Thyroid gland (tissue), 4 donors: Measurements from ENCODE around the gene LANCL1. TPM values are rescaled to one million over a fixed set of nuclear protein-coding genes. Genes with fewer than 3 reads are reported as not detected.
"Not testable (repeated sequence)": the region's sequence is repeated elsewhere in the genome, so short reads cannot be mapped to it uniquely, and the experiment has no call there.

Experiments
- DNase-seq, 2 donors: peaks; one replicate each; pipeline ENCODE4 v3.0.0-alpha.2; 2019
- H3K27ac ChIP-seq, 3 donors: fragments of 200-600 bp; sonication (generic); 1 replicate in 2 of 3; 2 replicates in 1 of 3; pipeline ENCODE4 v1.5.1; 2016 to 2019; ENCODE audit warnings: mild to moderate bottlenecking in 1 of 3, moderate library complexity in 1 of 3
- H3K27me3 ChIP-seq: fragments of 200-600 bp; sonication (generic); one replicate; pipeline ENCODE4 v1.5.1; 2019
- H3K36me3 ChIP-seq, 2 donors: fragments of 200-600 bp; sonication (generic); one replicate each; pipeline ENCODE4 v1.5.1; 2016 to 2019
- H3K4me1 ChIP-seq, 2 donors: fragments of 200-600 bp; sonication (generic); one replicate each; pipeline ENCODE4 v1.5.1; 2017 to 2019
- H3K4me3 ChIP-seq, 3 donors: fragments of 200-600 bp; sonication (generic); replicated peaks in 1 of 3; 1 replicate in 2 of 3; 2 replicates in 1 of 3; pipeline ENCODE4 v1.5.1; 2016; ENCODE audit warnings: mild to moderate bottlenecking in 1 of 3
- H3K9me3 ChIP-seq: fragments of 200-600 bp; sonication (generic); one replicate; pipeline ENCODE4 v1.5.1; 2017
- POLR2A ChIP-seq, 2 donors: fragments of 450-650 bp; IDR thresholded peaks; one replicate each; pipeline ENCODE4 v1.6.1; 2017; ENCODE audit warnings: antibody characterized with exemption in 2 of 2, mild to moderate bottlenecking in 2 of 2, moderate library complexity in 1 of 2
- WGBS, 2 donors: methylation state at CpG; one replicate each; pipeline ENCODE4 v1.1.5; 2017; 5-methylcytosine and 5-hydroxymethylcytosine counted together
- intact Hi-C: fragments of 100-400 bp; cut with DNase I; formaldehyde crosslinking; loops from one replicate; pipeline ENCODE4 v1.15.1; 2023
- total RNA-seq, 4 donors: library from RNA; depleted of rRNA; stranded (reverse); fragments of >200 nt; gene quantifications; one replicate each; pipeline ENCODE4 v1.2.3, GENCODE V29; 2016
- TF ChIP-seq, protein P1 (sequence below), 6 experiments: fragments of 200-600 bp in 3 of 6; fragments of 450-650 bp in 3 of 6; sonication (generic) in 3 of 6; IDR thresholded peaks; one replicate each; pipeline ENCODE4 v1.5.1; 2016 to 2019; ENCODE audit warnings: antibody characterized with exemption in 6 of 6, mild to moderate bottlenecking in 2 of 6, inconsistent platforms in 1 of 6, moderate library complexity in 1 of 6

Gene LANCL1
- total RNA-seq, 4 donors from 2014 or later, result 30.7 to 33.2 (median 32.0) TPM

DNA sequence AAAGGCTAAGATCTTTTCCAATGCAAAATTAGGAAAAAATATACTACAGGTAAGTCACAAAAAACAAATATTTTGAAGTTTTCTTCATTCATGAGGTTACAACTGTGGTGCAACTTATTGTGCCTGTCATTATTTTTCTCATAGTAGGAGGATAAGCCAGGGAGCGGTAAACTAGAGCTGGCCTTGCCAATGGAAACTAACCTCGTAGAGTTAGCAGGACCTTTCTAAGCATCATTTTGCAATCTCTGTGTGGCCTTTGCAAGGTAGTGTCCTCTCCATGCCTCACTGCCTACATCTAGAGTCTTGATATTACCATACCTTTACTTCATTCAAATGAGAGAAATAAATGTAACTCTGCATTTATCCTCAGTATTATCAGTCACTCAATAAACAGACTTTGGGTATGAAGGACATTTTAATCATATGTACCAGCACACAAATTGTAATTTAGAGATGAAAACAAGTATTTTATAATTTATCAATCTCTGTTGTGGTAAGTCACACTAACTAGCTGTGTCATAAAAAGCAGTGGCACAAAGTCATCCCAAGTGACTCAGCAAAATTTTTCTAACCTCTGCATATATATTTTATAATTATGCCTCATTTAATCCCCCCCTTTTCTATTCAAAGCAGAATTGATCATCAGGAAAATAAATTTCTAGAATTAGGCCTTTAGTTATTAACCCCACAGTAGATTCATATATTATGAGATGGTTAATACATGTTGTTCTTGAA, 47.0 kb downstream of the LANCL1 start:
- H3K9me3 ChIP-seq, result no peaks in the 10 kb centered on the region
- H3K27ac ChIP-seq, result no peak overlapping the region
- no peak overlapping the region for H3K4me3 ChIP-seq
- no peaks in the 10 kb centered on the region for H3K27me3 ChIP-seq
- no peaks in the 10 kb centered on the region for H3K4me1 ChIP-seq
- H3K36me3 ChIP-seq, result peaks cover 11 to 17% of the 10 kb centered on the region in 2 donors
- 79 to 87% methylated on average over 2 of the region's 2 CpGs for WGBS, 2 donors
- DNase-seq, result no peak
- TF ChIP-seq, protein P1, sequence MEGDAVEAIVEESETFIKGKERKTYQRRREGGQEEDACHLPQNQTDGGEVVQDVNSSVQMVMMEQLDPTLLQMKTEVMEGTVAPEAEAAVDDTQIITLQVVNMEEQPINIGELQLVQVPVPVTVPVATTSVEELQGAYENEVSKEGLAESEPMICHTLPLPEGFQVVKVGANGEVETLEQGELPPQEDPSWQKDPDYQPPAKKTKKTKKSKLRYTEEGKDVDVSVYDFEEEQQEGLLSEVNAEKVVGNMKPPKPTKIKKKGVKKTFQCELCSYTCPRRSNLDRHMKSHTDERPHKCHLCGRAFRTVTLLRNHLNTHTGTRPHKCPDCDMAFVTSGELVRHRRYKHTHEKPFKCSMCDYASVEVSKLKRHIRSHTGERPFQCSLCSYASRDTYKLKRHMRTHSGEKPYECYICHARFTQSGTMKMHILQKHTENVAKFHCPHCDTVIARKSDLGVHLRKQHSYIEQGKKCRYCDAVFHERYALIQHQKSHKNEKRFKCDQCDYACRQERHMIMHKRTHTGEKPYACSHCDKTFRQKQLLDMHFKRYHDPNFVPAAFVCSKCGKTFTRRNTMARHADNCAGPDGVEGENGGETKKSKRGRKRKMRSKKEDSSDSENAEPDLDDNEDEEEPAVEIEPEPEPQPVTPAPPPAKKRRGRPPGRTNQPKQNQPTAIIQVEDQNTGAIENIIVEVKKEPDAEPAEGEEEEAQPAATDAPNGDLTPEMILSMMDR (IDR thresholded peaks at IDR 0.05), result no peak
- TF ChIP-seq POLR2A (IDR thresholded peaks at IDR 0.05), result no peak
- intact Hi-C loops, result no loop called here

DNA sequence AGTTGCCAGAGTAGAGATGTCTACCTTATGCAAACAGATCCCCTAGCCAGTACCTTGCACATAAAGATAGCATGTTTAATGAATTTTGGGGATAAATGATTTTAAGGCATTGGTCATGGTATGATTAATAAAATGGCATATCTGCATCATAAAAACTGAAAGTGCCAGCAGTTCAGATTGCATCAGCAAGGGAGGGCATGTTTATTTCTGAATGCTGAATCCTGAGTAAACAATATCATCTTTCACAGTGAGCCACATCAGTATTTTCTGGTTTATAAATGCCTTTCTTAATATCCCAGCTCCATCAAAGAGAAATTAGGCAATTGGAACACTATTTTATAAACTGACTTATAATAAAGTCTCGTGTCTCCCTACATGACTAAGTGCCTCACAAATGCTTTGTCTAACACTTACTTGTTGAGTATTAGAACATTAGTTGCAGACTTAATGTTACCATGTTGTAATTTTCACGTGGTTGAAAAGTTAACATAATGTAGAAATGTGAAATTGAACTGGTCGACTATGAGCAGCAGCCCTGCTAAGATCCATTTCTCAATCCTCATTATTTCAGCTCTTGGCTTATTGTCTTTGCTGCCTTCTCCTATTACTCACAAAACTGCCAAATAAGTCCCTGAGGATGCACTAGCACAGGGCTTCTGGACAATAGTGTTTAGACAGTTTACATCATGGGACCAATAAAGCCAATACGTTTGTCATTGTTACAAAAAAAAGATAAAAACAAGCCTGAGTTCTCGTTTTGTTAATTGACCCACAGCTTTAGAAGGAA, 48.0 kb downstream of the LANCL1 start:
- H3K9me3 ChIP-seq, result no peaks in the 10 kb centered on the region
- H3K27me3 ChIP-seq, result no peaks in the 10 kb centered on the region
- intact Hi-C loops, result no loop called here
- no peak overlapping the region for H3K27ac ChIP-seq
- WGBS, 2 donors, result 75 to 84% methylated on average over 5 of the region's 5 CpGs
- no peak for TF ChIP-seq POLR2A (IDR thresholded peaks at IDR 0.05)
- TF ChIP-seq, protein P1 (IDR thresholded peaks at IDR 0.05), result no peak
- H3K4me3 ChIP-seq, result no peak overlapping the region
- peaks cover 6 to 10% of the 10 kb centered on the region in 2 donors for H3K36me3 ChIP-seq
- DNase-seq, result no peak
- no peaks in the 10 kb centered on the region for H3K4me1 ChIP-seq

DNA sequence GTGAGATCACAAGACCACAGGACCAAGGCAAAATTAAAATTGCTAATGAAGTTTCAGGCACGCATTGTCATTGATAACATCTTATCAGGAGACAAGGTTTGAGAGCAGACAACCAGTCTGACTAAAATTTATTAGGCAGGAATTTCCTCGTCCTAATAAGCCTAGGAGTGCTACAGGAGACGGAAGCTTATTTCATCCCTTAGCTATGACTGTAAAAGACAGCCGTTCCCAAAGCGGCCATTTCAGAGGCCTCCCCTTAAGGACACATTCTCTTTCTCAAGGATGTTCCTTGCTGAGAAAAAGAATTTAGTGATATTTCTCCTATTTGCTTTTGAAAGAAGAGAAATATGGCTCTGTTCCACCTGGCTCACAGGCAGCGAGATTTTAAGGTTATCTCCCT, 49.2 kb downstream of the LANCL1 start:
- DNase-seq, H3K9me3 ChIP-seq, H3K4me1 ChIP-seq, H3K27me3 ChIP-seq, H3K36me3 ChIP-seq, H3K27ac ChIP-seq, H3K4me3 ChIP-seq, intact Hi-C loops: not testable (repeated sequence)
- 97 to 98% methylated on average over 6 of the region's 6 CpGs for WGBS, 2 donors

DNA sequence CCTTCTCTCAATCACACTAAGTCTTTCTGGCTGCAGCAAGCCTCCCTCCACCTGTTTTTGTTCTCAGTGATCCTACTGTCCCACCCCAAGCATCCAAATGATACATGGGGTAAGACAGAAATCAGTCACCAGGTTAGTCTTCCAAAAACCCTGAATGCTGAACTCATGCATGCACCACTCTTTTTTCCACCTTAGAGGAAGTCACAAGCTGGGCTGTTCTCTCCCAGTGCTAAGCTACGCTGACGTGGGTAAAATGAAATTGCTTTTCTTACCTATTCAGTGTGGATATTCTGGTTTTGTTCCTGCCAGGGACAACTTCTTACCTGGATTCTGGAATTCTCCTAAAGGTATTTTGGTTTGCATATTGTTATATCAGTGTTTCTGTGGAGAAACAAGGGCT, 54.2 kb downstream of the LANCL1 start:
- Histone ChIP-seq H3K4me1 (no peaks in the 10 kb centered on the region), H3K4me3 (no peak overlapping the region), H3K27me3 (no peaks in the 10 kb centered on the region), H3K27ac (no peak overlapping the region), H3K9me3 (no peaks in the 10 kb centered on the region), H3K36me3 (no peaks in the 10 kb centered on the region)
- DNase-seq, result no peak
- TF ChIP-seq, protein P1 (IDR thresholded peaks at IDR 0.05), result no peak
- TF ChIP-seq POLR2A (IDR thresholded peaks at IDR 0.05), result no peak
- intact Hi-C loops, result no loop called here
- 66 to 79% methylated on average over 2 of the region's 2 CpGs for WGBS, 2 donors

DNA sequence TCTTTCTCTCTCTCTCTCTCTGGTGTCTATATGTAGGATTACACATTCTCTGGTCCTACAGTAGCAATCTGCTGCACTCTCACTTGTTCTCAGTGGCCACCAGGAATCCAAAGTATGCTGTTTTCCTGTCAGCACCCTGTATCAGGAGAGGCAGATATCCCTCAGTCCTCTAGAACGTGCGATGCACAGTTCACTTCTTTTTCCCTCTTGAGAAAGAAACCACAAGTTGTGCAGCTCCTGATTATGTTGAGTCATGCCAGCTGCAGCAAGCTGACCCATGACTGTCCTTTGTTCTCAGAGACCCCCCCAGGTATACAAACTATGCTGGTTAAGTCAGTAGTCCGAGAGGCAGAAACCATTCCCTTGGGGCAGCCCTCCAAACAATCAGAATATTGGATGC, 54.6 kb downstream of the LANCL1 start:
- no peak for DNase-seq
- 28 to 42% methylated on average over 3 of the region's 3 CpGs for WGBS, 2 donors
- intact Hi-C loops, result no loop called here

More for the DNA sequence above, 54.6 kb downstream of the LANCL1 start:
- no peaks in the 10 kb centered on the region for H3K9me3 ChIP-seq
- no peaks in the 10 kb centered on the region for H3K27me3 ChIP-seq
- no peaks in the 10 kb centered on the region for H3K4me1 ChIP-seq
- TF ChIP-seq, protein P1 (IDR thresholded peaks at IDR 0.05), result no peak
- no peak for TF ChIP-seq POLR2A (IDR thresholded peaks at IDR 0.05)
- H3K27ac ChIP-seq, result no peak overlapping the region
- no peaks in the 10 kb centered on the region for H3K36me3 ChIP-seq
- no peak overlapping the region for H3K4me3 ChIP-seq
